Prostate gland (tissue), 2 donors: Measurements from ENCODE around the gene SPTBN2. TPM values are rescaled to one million over a fixed set of nuclear protein-coding genes. Genes with fewer than 3 reads are reported as not detected.

ENCODE experiments used
- DNase-seq: peaks from one replicate; pipeline ENCODE4 v3.0.0-alpha.2; 2019; ENCODE audit warnings: low spot score
- H3K27ac ChIP-seq, 2 donors: fragments of 200-600 bp; sonication (generic); 2 replicates each; pipeline ENCODE4 v1.5.1; 2017 to 2019
- H3K27me3 ChIP-seq: fragments of 200-600 bp; sonication (generic); replicated peaks from 2 replicates; pipeline ENCODE4 v1.5.1; 2019; ENCODE audit not compliant: insufficient read depth
- H3K36me3 ChIP-seq, 2 donors: fragments of 200-600 bp; sonication (generic); 1 replicate in 1 of 2; 2 replicates in 1 of 2; pipeline versions ENCODE4 v1.5.1 to v1.8.1; 2017 to 2019
- H3K4me1 ChIP-seq: fragments of 200-600 bp; sonication (generic); replicated peaks from 2 replicates; pipeline ENCODE4 v1.5.1; 2019
- H3K4me3 ChIP-seq, 2 donors: fragments of 200-600 bp; sonication (generic); 2 replicates each; pipeline ENCODE4 v1.5.1; 2017 to 2019
- H3K9me3 ChIP-seq: fragments of 200-600 bp; sonication (generic); 2 replicates; pipeline ENCODE4 v1.5.1; 2017
- CTCF ChIP-seq, 4 experiments: fragments of 200-600 bp in 2 of 4; fragments of 450-650 bp in 2 of 4; sonication (generic) in 2 of 4; IDR thresholded peaks; 1 replicate in 3 of 4; 2 replicates in 1 of 4; pipeline ENCODE4 v1.5.1; 2016 to 2019; ENCODE audit warnings: antibody characterized with exemption in 4 of 4, mild to moderate bottlenecking in 2 of 4, moderate library complexity in 2 of 4
- POLR2A ChIP-seq: fragments of 450-650 bp; IDR thresholded peaks from one replicate; pipeline ENCODE4 v1.6.1; 2016; ENCODE audit warnings: antibody characterized with exemption, mild to moderate bottlenecking
- POLR2AphosphoS5 ChIP-seq: sonication (generic); formaldehyde crosslinking; IDR thresholded peaks from one replicate; pipeline ENCODE4 v1.6.1; 2017; ENCODE audit warnings: antibody characterized with exemption
- WGBS: methylation state at CpG from one replicate; pipeline ENCODE4 v1.1.5; 2018; 5-methylcytosine and 5-hydroxymethylcytosine counted together
- intact Hi-C: fragments of 100-400 bp; cut with DNase I; formaldehyde crosslinking; loops from one replicate; pipeline ENCODE4 v1.14.2; 2022
- total RNA-seq, 2 donors: library from RNA; depleted of rRNA; stranded (reverse); fragments of >200 nt; gene quantifications; one replicate each; pipeline ENCODE4 v1.1.0, GENCODE V29; 2016

The SPTBN2 gene
- total RNA-seq, 2 donors from 2014 or later, result 139 to 140 TPM

- Histone ChIP-seq H3K4me3 (no peak overlapping the region), H3K27me3 (no peaks in the 10 kb centered on the region), H3K27ac (no peak overlapping the region), H3K9me3 (no peaks in the 10 kb centered on the region), H3K36me3 (no peaks in the 10 kb centered on the region), H3K4me1 (peaks cover under 1% of the 10 kb centered on the region)
- DNase-seq, result no peak
- 79% methylated on average over 5 of the region's 5 CpGs for WGBS
- intact Hi-C loops, result no loop called here
- TF ChIP-seq CTCF (IDR thresholded peaks at IDR 0.05) (no peak), POLR2AphosphoS5 (no peak), POLR2A (no peak)
These were observed 58.2 kb downstream of the SPTBN2 start for GRCh38 chr11:66670816-66671215.

- 85% methylated on average over 11 of the region's 11 CpGs for WGBS
- H3K4me3 ChIP-seq, result no peak overlapping the region
- TF ChIP-seq CTCF (IDR thresholded peaks at IDR 0.05), result no peak
- TF ChIP-seq POLR2A, result no peak
- no peak for TF ChIP-seq POLR2AphosphoS5
- no peaks in the 10 kb centered on the region for H3K9me3 ChIP-seq
- DNase-seq, result no peak
- H3K27ac ChIP-seq, result no peak overlapping the region
- H3K27me3 ChIP-seq, result no peaks in the 10 kb centered on the region
- intact Hi-C loops, result no loop called here
- no peaks in the 10 kb centered on the region for H3K4me1 ChIP-seq
- peaks cover 0 to 4% of the 10 kb centered on the region in 2 donors for H3K36me3 ChIP-seq
These were observed 63.6 kb downstream of the SPTBN2 start for GRCh38 chr11:66665369-66665768.

- DNase-seq, result no peak
- intact Hi-C loops, result no loop called here
- Histone ChIP-seq H3K27ac (no peak overlapping the region), H3K4me1 (no peaks in the 10 kb centered on the region), H3K4me3 (no peak overlapping the region), H3K9me3 (no peaks in the 10 kb centered on the region), H3K36me3 (peaks cover 0 to 4% of the 10 kb centered on the region in 2 donors), H3K27me3 (no peaks in the 10 kb centered on the region)
- TF ChIP-seq POLR2AphosphoS5 (no peak), CTCF (IDR thresholded peaks at IDR 0.05) (no peak), POLR2A (no peak)
- 89% methylated on average over 1 of the region's 1 CpG for WGBS
These were observed 65.2 kb downstream of the SPTBN2 start for GRCh38 chr11:66663741-66664296.

- no peak overlapping the region for H3K4me3 ChIP-seq
- H3K9me3 ChIP-seq, result no peaks in the 10 kb centered on the region
- TF ChIP-seq POLR2A (no peak), POLR2AphosphoS5 (no peak), CTCF (IDR thresholded peaks at IDR 0.05) (no peak)
- no peak overlapping the region for H3K27ac ChIP-seq
- DNase-seq, result no peak
- no peaks in the 10 kb centered on the region for H3K4me1 ChIP-seq
- intact Hi-C loops, result no loop called here
- 55% methylated on average over 2 of the region's 2 CpGs for WGBS
- H3K36me3 ChIP-seq, result peaks cover 0 to under 1% of the 10 kb centered on the region in 2 donors
- no peaks in the 10 kb centered on the region for H3K27me3 ChIP-seq
These were observed 69.3 kb downstream of the SPTBN2 start for GRCh38 chr11:66659763-66660162.

GRCh38 chr11:66653123-66653522 is 75.9 kb downstream of the SPTBN2 start:
- H3K4me1 ChIP-seq, result no peaks in the 10 kb centered on the region
- intact Hi-C loops, result no loop called here
- H3K27ac ChIP-seq, result no peak overlapping the region
- H3K36me3 ChIP-seq, result no peaks in the 10 kb centered on the region
- no peaks in the 10 kb centered on the region for H3K9me3 ChIP-seq
- whole genome bisulfite sequencing, result 96% methylated on average over 6 of the region's 6 CpGs
- TF ChIP-seq POLR2A (no peak), CTCF (IDR thresholded peaks at IDR 0.05) (no peak), POLR2AphosphoS5 (no peak)
- no peak overlapping the region for H3K4me3 ChIP-seq
- no peaks in the 10 kb centered on the region for H3K27me3 ChIP-seq
- DNase-seq, result no peak
